Endodermal cell (in vitro differentiated cells): ENCODE data around the gene EPAS1. TPM values are rescaled to one million over a fixed set of nuclear protein-coding genes. Genes with fewer than 3 reads are reported as not detected.

Source experiments
- DNase-seq: peaks from one replicate; pipeline ENCODE4 v3.0.0-alpha.2; 2017
- H3K27ac ChIP-seq: 2 replicates; pipeline ENCODE4 v1.5.1; 2013; ENCODE audit warnings: mild to moderate bottlenecking, low read depth, low read length, moderate library complexity
- H3K27me3 ChIP-seq: 2 replicates; pipeline ENCODE4 v1.6.1; 2013; ENCODE audit warnings: mild to moderate bottlenecking, low read length, moderate library complexity; ENCODE audit not compliant: insufficient read depth, control insufficient read depth, poor library complexity, severe bottlenecking
- H3K36me3 ChIP-seq: 2 replicates; pipeline ENCODE4 v1.7.0; 2013; ENCODE audit warnings: mild to moderate bottlenecking, low read length, moderate library complexity; ENCODE audit not compliant: control insufficient read depth, insufficient read depth
- H3K4me1 ChIP-seq: one replicate; pipeline ENCODE4 v1.7.0; 2013; ENCODE audit warnings: low read length; ENCODE audit not compliant: control insufficient read depth, insufficient read depth
- H3K4me3 ChIP-seq: 2 replicates; pipeline ENCODE4 v1.5.1; 2013; ENCODE audit warnings: mild to moderate bottlenecking, low read length, moderate library complexity
- H3K9ac ChIP-seq: 2 replicates; pipeline ENCODE4 v1.6.1; 2013; ENCODE audit warnings: mild to moderate bottlenecking, low read length, moderate library complexity; ENCODE audit not compliant: poor library complexity, severe bottlenecking; ENCODE audit errors: extremely low read depth
- H3K9me3 ChIP-seq: 2 replicates; pipeline ENCODE4 v1.6.1; 2013; ENCODE audit warnings: mild to moderate bottlenecking, low read length, moderate library complexity; ENCODE audit not compliant: control insufficient read depth
- H3K27ac Mint-ChIP-seq: 2 replicates; pipeline ENCODE4 v1.8.0; 2020; ENCODE audit warnings: mixed read lengths
- H3K27me3 Mint-ChIP-seq: 2 replicates; pipeline ENCODE4 v1.8.0; 2021; ENCODE audit warnings: mild to moderate bottlenecking, mixed read lengths; ENCODE audit not compliant: insufficient read depth
- H3K36me3 Mint-ChIP-seq: 2 replicates; pipeline ENCODE4 v1.8.0; 2020; ENCODE audit warnings: low read depth, mixed read lengths
- H3K4me1 Mint-ChIP-seq: 2 replicates; pipeline ENCODE4 v1.8.0; 2020; ENCODE audit warnings: mixed read lengths
- H3K4me3 Mint-ChIP-seq: 2 replicates; pipeline ENCODE4 v1.8.0; 2020; ENCODE audit warnings: mild to moderate bottlenecking, moderate library complexity, mixed read lengths
- H3K9me3 Mint-ChIP-seq: 2 replicates; pipeline ENCODE4 v1.8.0; 2020; ENCODE audit warnings: mild to moderate bottlenecking, mixed read lengths
- WGBS, 2 experiments: methylation state at CpG; one replicate each; pipeline versions ENCODE4 v1.1.5 to v1.1.7; 2013; ENCODE audit warnings: missing lambda C conversion rate in 2 of 2, mixed read lengths in 1 of 2; ENCODE audit not compliant: insufficient coverage in 1 of 2, insufficient read length in 1 of 2; 5-methylcytosine and 5-hydroxymethylcytosine counted together
- total RNA-seq, 2 donors: library from RNA; stranded (reverse); fragmentation: NEBNext Ultra II Directional in 1 of 2; extraction: Animal tissue kit (Norgen Biotek cat#: 25700) in 1 of 2; gene quantifications; 2 replicates in 1 of 2; 3 replicates in 1 of 2; pipeline ENCODE4 v1.2.1, GENCODE V29; 2021
- TF ChIP-seq, protein P1 (sequence below): fragments of 200-600 bp; sonication (generic); conservative IDR thresholded peaks from 2 replicates; pipeline ENCODE4 v1.5.0; 2021; ENCODE audit warnings: antibody characterized with exemption, mild to moderate bottlenecking

EPAS1 gene
- total RNA-seq, 2 donors from 2014 or later, result 1.2 to 1.9 TPM

- Mint-ChIP-seq H3K4me1 (peaks cover 23% of the 10 kb centered on the region), H3K9me3 (peaks cover 2% of the 10 kb centered on the region), H3K27me3 (peaks cover 5% of the 10 kb centered on the region), H3K27ac (no peak overlapping the region), H3K36me3 (no peaks in the 10 kb centered on the region), H3K4me3 (no peak overlapping the region)
- DNase-seq, result no peak
- no peak overlapping the region for H3K27ac ChIP-seq
- peaks cover 7% of the 10 kb centered on the region for H3K4me1 ChIP-seq
- no peak overlapping the region for H3K4me3 ChIP-seq
- TF ChIP-seq, protein P1, sequence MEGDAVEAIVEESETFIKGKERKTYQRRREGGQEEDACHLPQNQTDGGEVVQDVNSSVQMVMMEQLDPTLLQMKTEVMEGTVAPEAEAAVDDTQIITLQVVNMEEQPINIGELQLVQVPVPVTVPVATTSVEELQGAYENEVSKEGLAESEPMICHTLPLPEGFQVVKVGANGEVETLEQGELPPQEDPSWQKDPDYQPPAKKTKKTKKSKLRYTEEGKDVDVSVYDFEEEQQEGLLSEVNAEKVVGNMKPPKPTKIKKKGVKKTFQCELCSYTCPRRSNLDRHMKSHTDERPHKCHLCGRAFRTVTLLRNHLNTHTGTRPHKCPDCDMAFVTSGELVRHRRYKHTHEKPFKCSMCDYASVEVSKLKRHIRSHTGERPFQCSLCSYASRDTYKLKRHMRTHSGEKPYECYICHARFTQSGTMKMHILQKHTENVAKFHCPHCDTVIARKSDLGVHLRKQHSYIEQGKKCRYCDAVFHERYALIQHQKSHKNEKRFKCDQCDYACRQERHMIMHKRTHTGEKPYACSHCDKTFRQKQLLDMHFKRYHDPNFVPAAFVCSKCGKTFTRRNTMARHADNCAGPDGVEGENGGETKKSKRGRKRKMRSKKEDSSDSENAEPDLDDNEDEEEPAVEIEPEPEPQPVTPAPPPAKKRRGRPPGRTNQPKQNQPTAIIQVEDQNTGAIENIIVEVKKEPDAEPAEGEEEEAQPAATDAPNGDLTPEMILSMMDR, result peak; percentile 77
- no peak overlapping the region for H3K9ac ChIP-seq
- H3K36me3 ChIP-seq, result no peaks in the 10 kb centered on the region
- H3K9me3 ChIP-seq, result no peaks in the 10 kb centered on the region
- H3K27me3 ChIP-seq, result peaks cover 16% of the 10 kb centered on the region
- WGBS, 2 experiments, result 89 to 93% methylated on average over 11 to 15 of the region's 15 CpGs
These were observed 68.9 kb downstream of the EPAS1 start for GRCh38 chr2:46365913-46366667.

GRCh38 chr2:46366668-46367052 is 69.5 kb downstream of the EPAS1 start:
- Mint-ChIP-seq H3K27ac (no peak overlapping the region), H3K4me1 (peaks cover 23% of the 10 kb centered on the region), H3K27me3 (peaks cover 2% of the 10 kb centered on the region), H3K4me3 (no peak overlapping the region), H3K36me3 (no peaks in the 10 kb centered on the region), H3K9me3 (peaks cover 2% of the 10 kb centered on the region)
- WGBS, 2 experiments, result 80 to 95% methylated on average over 1 to 9 of the region's 9 CpGs
- Histone ChIP-seq H3K9ac (no peak overlapping the region), H3K9me3 (no peaks in the 10 kb centered on the region), H3K27me3 (peaks cover 10% of the 10 kb centered on the region), H3K27ac (no peak overlapping the region), H3K36me3 (no peaks in the 10 kb centered on the region), H3K4me1 (peaks cover 7% of the 10 kb centered on the region), H3K4me3 (no peak overlapping the region)
- TF ChIP-seq, protein P1, result no peak
- DNase-seq, result no peak

DNA sequence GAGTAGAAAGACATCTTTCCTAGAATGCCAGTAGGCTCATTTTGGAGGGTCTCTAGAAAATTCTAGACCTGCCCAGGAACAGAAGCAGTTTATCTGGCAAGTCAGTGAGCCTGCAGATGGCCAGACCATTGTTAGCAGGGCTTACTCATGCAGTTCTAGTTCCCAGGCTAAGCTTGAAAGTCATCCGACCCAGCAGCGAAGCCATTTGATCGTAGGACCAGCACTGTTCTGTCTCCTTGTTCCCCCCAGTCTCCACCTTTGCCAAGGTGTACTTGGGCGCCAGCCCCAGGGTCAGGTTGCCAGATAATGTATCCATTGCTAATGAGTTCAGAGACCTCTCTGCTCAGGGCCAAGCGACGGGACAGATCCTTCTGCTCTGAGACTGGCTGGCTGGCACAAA is 70.1 kb downstream of the EPAS1 start:
- no peaks in the 10 kb centered on the region for H3K9me3 ChIP-seq
- H3K9ac ChIP-seq, result no peak overlapping the region
- no peak overlapping the region for H3K4me3 Mint-ChIP-seq
- no peak for DNase-seq
- no peaks in the 10 kb centered on the region for H3K36me3 ChIP-seq
- H3K27ac Mint-ChIP-seq, result no peak overlapping the region
- peaks cover 2% of the 10 kb centered on the region for H3K9me3 Mint-ChIP-seq
- H3K27me3 Mint-ChIP-seq, result peaks cover 2% of the 10 kb centered on the region
- no peak overlapping the region for H3K4me3 ChIP-seq
- H3K4me1 ChIP-seq, result peaks cover 7% of the 10 kb centered on the region
- 84 to 93% methylated on average over 6 of the region's 6 CpGs for WGBS, 2 experiments
- H3K36me3 Mint-ChIP-seq, result no peaks in the 10 kb centered on the region
- H3K4me1 Mint-ChIP-seq, result peaks cover 23% of the 10 kb centered on the region
- H3K27me3 ChIP-seq, result peaks cover 4% of the 10 kb centered on the region
- TF ChIP-seq, protein P1, result no peak
- H3K27ac ChIP-seq, result no peak overlapping the region
